Stimulated activated CD8-positive, alpha-beta memory T cell treated with anti-CD3 and anti-CD28 coated beads, Interleukin-2, amount 100 ng/mL, for 48 hours (primary cell): ENCODE results near the gene REN.

Source experiments
- DNase-seq, 2 donors: peaks; one replicate each; pipeline ENCODE4 v3.0.0-alpha.2; 2020; ENCODE audit warnings: low read depth in 2 of 2

REN gene

DNA sequence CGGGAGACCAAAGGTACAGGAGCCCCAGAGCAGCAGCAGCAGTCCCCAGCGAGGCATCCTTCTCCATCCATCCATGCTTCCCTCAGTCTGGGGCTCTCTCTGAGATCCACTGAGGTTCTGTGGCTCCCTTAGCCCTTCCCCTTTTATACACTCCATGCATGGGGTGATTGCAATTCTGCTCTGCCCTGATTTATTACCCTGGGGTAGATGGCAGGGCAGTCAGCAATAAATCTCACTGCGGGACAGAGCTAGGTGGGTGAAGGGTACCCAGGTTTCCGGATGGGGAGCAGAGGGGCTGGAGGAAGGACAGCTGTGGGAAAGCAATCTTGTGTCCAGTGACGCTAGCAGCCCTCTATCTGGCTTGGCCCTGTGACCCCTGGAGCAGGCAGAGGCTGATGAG lies at the start of gene REN:
REN (minus strand) TSS at position 119 of the 400 bp plus-strand sequence; CDS start at position 75, 44 bp downstream.
- no peak for DNase-seq

GRCh38 chr1:204213668-204214662 lies 47.8 kb upstream of the REN start, which contains the start of gene GOLT1A:
TSS of gene GOLT1A (minus strand) at chr1:204213988. CDS start at chr1:204213906, 82 bp downstream.
- peak in 1 of 2 donors; percentile 30 for DNase-seq

DNA sequence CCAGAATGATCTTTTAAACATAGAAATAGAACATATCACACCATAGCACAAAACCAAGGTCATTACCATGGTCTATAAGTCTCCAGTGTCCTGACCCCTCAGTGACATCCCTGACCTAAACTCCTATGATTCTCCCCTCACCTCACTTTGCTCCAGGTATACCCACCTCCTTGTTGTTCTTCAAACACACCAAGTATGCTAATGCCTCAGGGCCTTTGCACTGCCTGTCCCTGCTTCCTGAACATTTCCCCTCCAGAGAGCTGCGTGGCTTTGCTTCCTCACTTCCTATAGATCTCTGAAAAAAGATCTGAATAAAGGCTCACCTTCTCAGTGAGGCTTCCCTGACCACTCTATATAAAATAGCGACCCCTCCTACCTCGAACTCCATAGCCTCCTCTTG lies 46.6 kb upstream of the REN start:
- DNase-seq, result no peak

DNA sequence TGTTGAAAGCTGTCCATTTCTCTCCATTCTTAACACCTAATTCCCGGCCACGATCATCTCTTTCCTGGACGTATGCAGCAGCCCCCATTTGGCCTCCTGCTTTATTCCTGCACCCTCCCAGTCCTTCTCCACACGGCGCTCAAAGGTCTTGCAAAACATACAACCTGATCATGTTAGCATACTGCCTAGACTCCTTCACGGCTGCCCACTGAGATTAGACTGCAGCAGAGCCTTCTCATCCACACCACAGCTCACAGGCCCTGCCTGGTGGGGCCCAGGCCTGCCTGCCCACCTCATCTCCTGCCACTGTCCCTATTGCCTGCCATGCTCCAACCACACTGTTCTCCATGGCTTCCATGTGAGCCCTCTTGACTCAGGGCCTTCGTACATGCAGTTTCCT lies 44.9 kb upstream of the REN start:
- DNase-seq, result no peak

DNA sequence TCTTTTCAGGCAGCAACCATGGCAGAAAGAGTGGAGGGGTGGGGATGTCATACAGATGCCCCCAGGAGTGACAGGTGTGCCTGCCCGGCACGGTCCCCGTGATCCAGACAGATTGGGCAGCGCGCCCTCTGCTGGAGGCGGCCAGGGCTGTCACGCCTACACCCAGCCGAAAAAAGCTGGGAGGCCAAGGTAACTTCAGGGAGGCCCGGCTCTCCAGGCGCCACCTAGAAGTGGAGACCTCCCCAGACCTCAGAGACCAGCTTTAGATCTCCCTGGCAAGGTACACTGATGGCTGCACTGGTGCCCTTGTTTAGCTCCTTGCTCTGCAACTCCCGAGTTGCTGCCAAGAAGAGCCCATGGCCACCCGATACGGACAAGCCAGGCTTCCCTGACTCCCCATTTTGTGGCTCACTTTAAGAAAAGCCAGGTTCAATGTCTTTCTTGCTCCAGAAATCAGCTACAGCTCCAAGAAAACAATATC lies 41.0 kb upstream of the REN start:
- peak; percentile 70 to 72 for DNase-seq

DNA sequence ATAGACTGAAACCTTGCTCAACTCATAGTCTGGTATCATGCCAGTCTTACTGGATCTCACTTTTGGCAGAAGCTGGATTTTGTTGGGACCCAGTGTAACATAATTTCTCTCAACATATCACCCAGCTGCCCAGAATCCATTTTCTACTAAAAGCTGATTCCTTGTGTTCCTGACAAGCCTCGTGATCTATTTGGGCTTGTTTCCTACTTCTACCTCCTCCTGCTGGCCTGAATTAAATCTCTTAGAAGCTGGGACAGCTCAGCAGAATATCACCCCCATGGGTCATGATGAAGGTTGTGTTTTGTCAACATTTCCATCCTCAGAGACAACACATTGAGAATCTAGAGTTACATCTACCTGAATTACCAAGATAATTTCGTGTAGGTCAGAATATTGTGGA lies 40.0 kb upstream of the REN start:
- no peak for DNase-seq

- DNase-seq, result no peak
Measured at GRCh38 chr1:204205486-204205885, 39.3 kb upstream of the REN start.

- no peak for DNase-seq
Measured at GRCh38 chr1:204204944-204205343, 38.8 kb upstream of the REN start.

- no peak for DNase-seq
Measured at GRCh38 chr1:204203206-204203767, 37.1 kb upstream of the REN start.

DNA sequence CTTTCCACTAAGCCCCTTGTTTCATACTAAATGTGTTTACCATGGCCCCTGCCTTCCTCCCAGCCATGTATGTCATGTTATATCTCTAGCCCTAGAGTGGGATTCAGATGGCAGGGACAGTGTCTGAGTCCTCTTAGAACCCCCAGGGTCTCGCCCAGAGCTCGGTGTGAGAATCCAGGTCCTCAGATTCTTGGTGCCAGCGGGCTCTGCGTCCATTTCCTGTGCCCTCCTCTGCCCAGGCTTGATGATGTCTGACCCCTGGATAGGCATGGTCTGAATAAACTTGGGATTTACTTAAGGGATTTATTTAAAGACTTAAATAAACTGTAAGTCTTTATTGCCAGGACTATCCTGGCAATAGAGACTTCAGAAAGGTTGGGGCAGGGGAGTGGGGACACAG lies 36.3 kb upstream of the REN start:
- DNase-seq, result no peak

GRCh38 chr1:204201348-204202040 lies 35.4 kb upstream of the REN start:
- DNase-seq, result no peak

DNA sequence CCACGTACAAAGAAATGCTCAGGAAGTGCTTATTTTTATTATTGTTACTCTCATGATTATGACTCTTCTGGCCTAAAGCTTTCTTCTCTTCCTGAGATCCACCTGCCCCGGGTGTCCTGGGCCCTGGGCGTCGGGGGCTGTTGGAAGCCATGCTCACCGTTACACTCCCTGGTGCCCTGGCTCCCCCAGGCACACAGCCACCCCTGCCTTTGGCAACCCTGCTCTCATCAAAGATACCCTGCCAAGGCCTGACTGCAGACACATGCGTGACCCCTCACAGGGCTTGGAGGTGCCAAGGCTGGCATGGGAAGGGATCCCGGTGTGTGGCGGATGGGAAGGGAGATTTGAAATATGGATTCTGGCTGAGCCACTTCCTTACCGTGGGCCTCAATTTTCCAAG lies 33.4 kb upstream of the REN start:
- DNase-seq, result no peak

DNA sequence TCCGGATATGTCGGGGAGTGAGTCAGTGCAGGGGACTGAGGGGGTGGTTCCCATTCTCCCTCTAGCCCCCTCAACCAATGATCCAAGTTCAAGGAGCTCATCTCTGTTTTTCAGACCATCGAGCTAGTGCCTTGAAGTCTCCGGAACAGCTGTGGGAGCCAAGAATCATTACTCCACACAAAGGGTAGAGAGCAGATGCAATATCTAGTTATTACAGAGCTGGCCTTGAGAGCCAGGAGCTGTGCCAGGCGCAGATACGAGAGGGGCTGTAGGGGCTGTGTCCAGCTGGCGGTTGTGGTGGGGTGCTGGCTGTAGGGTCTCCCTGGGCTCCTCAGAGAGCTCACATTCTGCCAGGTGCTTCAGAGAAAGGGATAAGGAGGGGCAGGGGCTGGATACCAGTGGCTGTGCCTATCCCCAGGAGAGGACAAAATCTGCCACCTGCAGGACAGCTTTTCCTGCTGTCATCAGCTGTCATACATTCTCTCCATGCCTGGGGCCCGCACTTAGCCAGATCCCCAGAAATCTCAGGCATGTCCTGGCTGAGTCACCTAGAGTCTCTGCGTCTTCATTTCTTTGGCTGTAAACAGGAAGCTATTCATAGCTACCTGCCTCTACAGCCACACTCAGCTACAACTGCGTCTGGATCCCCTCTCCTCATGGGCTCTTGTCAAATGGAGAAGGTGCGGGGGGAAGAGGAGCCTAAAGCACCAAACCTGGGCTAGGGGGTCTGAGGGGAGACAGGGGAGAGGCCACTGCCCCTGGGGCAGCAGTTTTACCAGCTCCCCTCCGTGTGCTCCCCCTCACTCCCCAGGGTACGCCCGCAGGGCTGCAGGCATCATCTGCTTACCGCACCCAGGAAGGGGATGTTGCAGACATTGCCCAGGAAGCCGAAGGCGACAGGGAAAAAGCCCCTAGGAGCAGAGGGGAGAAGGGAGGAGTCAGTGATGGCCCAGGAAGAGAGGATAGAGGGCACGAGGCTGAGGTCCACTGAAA lies 32.5 kb upstream of the REN start:
- no peak for DNase-seq

DNA sequence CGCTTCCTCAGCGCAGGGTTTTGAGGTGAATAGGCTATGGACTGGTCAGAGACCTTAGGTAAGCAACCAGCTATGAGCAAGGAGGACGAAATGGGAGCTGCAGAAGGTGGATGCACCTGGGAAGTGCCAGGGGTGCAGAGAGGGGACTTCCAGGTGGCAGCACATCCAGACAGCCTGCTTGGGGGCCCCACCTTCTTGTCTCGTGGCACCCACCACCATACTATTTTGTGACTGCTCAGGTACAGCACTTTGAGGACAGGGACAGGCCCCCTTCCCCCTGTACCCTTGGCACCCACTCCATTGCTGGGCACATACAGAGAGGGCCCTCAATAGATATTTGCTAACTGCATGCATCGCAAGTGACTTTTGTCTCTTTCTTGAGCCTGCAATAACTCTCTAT lies 30.9 kb upstream of the REN start:
- no peak for DNase-seq

DNA sequence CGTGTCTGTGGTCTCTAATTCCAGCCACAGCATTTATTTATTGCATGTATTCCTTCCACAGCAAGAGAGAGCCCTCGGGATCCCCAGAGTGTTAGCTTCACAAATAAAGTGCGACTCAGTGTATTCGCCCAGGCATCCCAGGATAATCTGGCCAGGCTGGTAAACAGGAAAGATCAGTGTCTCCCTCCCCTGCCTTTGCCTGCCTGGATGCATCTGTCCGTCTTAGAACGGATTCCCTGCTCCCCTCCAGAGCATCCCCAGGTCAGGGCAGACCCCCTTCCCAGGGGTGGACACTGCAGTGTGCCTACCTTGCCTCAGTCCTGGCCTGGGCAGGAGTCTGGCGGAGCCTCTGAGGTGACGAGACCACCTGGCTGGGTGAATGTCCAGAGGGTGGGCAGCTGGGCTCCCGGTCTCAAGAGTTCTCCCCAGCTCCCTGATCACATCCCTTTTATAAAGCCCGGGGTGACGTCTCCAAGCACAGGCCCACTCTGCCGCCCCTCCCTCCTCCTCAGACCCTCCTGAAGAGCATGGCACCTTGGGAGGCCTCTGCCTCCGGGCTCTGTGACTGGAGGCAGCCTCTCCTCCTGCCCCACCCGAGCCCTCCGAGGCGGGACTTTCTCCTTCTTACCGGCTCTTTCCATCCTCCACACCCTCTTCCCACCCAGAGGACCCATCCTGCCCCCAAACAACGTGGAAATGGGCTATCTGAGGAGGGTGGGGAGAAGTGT lies 30.1 kb upstream of the REN start, which contains the start of gene KISS1:
KISS1 (minus strand) TSS at position 424 of the 728 bp plus-strand sequence. CDS start 3,615 bp downstream, outside the sequence.
- DNase-seq, result no peak

GRCh38 chr1:204194771-204195170 lies 28.6 kb upstream of the REN start:
- no peak for DNase-seq

- DNase-seq, result no peak
Measured at GRCh38 chr1:204194080-204194479, 27.9 kb upstream of the REN start.

DNA sequence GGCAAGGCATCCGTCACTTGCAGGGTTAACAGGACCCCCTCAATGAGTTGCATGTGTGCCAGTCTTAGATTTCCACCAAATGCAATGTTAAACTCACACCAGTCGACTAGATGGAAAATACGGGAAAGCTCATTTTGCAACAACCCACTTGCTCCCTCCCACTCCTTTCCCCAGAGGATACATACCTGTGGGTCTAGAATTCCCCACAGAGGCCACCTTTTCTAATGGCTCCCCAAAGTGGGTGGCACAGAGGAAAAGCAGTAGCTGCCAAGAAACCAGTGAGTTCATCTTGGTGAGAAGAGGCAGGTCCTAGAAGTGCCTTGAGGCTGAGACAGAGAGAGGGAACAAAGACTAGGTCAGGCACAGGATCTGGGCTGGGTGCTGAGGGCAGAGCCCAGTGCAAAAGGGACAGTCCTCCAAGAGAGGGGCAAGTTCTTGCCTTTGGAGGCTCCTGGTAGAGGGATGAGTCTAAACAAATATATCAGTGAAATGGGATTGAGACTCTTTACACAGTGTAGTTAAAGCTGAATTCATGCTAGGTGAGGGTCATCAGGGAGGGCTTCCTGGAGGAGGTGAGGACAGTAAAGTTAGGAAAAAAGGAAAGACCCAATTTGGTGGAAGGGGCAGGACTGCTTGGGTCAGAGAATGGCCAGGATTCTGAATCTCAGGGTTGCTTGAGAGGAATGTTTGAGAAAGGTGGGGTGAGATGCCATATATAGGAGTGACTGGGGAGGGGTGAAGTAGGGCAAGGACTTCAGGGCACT lies 26.6 kb upstream of the REN start:
- no peak for DNase-seq

DNA sequence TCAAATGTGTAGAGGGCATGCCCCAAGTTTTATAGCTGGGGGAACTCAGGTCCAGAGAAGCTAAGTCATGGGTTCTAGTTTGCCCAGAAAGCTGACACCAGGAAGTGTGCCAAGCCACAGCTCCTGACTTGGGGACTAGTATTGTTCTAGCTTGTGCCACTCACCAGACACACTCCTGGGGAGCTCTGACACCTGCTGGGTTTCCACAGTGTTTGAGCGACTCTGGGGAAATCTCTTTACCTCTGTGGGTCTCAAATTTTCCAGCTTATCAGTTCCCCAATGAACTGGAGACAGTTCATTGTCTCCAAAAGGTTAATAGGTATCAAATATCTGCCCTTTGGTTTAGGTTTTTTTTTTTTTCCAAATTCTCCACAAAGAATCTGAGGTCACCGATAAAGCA lies 25.9 kb upstream of the REN start:
- DNase-seq, result no peak
